HCT116 (cell line): ENCODE results near the gene LTBP1. TPM values are rescaled to one million over a fixed set of nuclear protein-coding genes. Genes with fewer than 3 reads are reported as not detected.

Experiments
- ATAC-seq: fragments of 200-7000 bp; cut with Tn5 transposase; 2 replicates; pipeline ENCODE4 v1.9.1; 2020; ENCODE audit warnings: mild to moderate bottlenecking, moderate library complexity
- BruUV-seq: library from RNA; stranded (reverse); fragments of 400-500 nt; replicated peaks from 2 replicates; lab custom pipeline; 2021; lab: Mats Ljungman, UMichigan
- CTCF ChIA-PET: fragments of 300-600 bp; sonication (Branson Sonifier 250); formaldehyde crosslinking; loops from one replicate; lab custom pipeline; 2021; ENCODE audit warnings: antibody characterized with exemption; lab: Charles Lee
- POLR2A ChIA-PET: fragments of 300-600, 350-600 bp; sonication (Branson Sonifier 250); formaldehyde crosslinking; loops from one replicate; lab custom pipeline; 2021; ENCODE audit warnings: antibody characterized with exemption; lab: Charles Lee
- RAD21 ChIA-PET, 2 experiments: fragments of 300-600 bp; sonication (Branson Sonifier 250); formaldehyde crosslinking; loops; one replicate each; lab custom pipeline; 2023; ENCODE audit warnings: low total read pairs in 2 of 2; ENCODE audit not compliant: uncharacterized antibody in 2 of 2, unreplicated experiment in 2 of 2, low non-redundant PET in 1 of 2; lab: Charles Lee
- DNase-seq: peaks from one replicate; pipeline ENCODE4 v3.0.0-alpha.2; 2010; ENCODE audit warnings: low read depth, low spot score
- H2AFZ ChIP-seq: fragments of 200-600 bp; shearing (Covaris generic), sonication (generic); 2 replicates; pipeline ENCODE4 v1.6.1; 2017; ENCODE audit warnings: low read depth, mixed run types, mixed read lengths, antibody characterized with exemption, low read length; ENCODE audit not compliant: poor library complexity, severe bottlenecking
- H3K27ac ChIP-seq: 2 replicates; pipeline ENCODE4 v1.5.1; 2012; ENCODE audit warnings: low read depth, low read length
- H3K27me3 ChIP-seq: fragments of 200-600 bp; sonication (generic); 2 replicates; pipeline ENCODE4 v1.6.1; 2016; ENCODE audit warnings: mixed run types, low read length, mixed read lengths; ENCODE audit not compliant: insufficient read depth
- H3K36me3 ChIP-seq, 2 experiments: fragments of 200-500 bp in 1 of 2; fragments of 200-600 bp in 1 of 2; sonication (Bioruptor generic) in 1 of 2; sonication (generic) in 1 of 2; 2 replicates each; pipeline versions ENCODE4 v1.5.1 to v1.6.1; 2014 to 2016; ENCODE audit warnings: low read length in 2 of 2, inconsistent platforms in 1 of 2, mixed read lengths in 1 of 2, mixed run types in 1 of 2; ENCODE audit not compliant: insufficient read depth in 2 of 2, control insufficient read depth in 1 of 2
- H3K4me1 ChIP-seq, 2 experiments: fragments of 200-600 bp in 1 of 2; sonication (generic) in 1 of 2; 2 replicates each; pipeline versions ENCODE4 v1.5.1 to v1.6.1; 2012 to 2017; ENCODE audit warnings: low read length in 2 of 2, inconsistent platforms in 1 of 2, mild to moderate bottlenecking in 1 of 2, mixed read lengths in 1 of 2, mixed run types in 1 of 2, moderate library complexity in 1 of 2; ENCODE audit not compliant: insufficient read depth in 2 of 2, control insufficient read depth in 1 of 2
- H3K4me2 ChIP-seq: fragments of 200-600 bp; sonication (generic); 2 replicates; pipeline ENCODE4 v1.6.1; 2017; ENCODE audit warnings: mixed run types, low read length, mixed read lengths
- H3K4me3 ChIP-seq, 2 experiments: fragments of 200-600 bp in 1 of 2; sonication (generic) in 1 of 2; replicated peaks in 1 of 2; 2 replicates each; pipeline ENCODE4 v1.5.1; 2011 to 2016; ENCODE audit warnings: low read length in 2 of 2, control low read depth in 1 of 2, low read depth in 1 of 2, mild to moderate bottlenecking in 1 of 2, mixed read lengths in 1 of 2, mixed run types in 1 of 2
- H3K79me2 ChIP-seq: fragments of 200-600 bp; sonication (generic); 2 replicates; pipeline ENCODE4 v1.6.1; 2017; ENCODE audit warnings: mild to moderate bottlenecking, mixed run types, low read length, moderate library complexity, mixed read lengths; ENCODE audit not compliant: insufficient read depth
- H3K9ac ChIP-seq: fragments of 200-600 bp; sonication (generic); 2 replicates; pipeline ENCODE4 v1.6.1; 2016; ENCODE audit warnings: low read length, mixed read lengths
- H3K9me2 ChIP-seq: fragments of 200-600 bp; sonication (generic), shearing (Covaris generic); 2 replicates; pipeline ENCODE4 v1.6.1; 2017; ENCODE audit warnings: mixed run types, mild to moderate bottlenecking, moderate library complexity; ENCODE audit not compliant: insufficient read depth
- H3K9me3 ChIP-seq, 2 experiments: fragments of 200-500 bp in 1 of 2; fragments of 200-600 bp in 1 of 2; sonication (Bioruptor generic) in 1 of 2; sonication (generic) in 1 of 2; 2 replicates each; pipeline ENCODE4 v1.6.1; 2014 to 2017; ENCODE audit warnings: low read length in 2 of 2, mixed read lengths in 2 of 2, inconsistent platforms in 1 of 2, low read depth in 1 of 2, mild to moderate bottlenecking in 1 of 2, mixed run types in 1 of 2, moderate library complexity in 1 of 2; ENCODE audit not compliant: control insufficient read depth in 1 of 2, insufficient read depth in 1 of 2
- H4K20me1 ChIP-seq: fragments of 200-600 bp; sonication (generic), shearing (Covaris generic); 2 replicates; pipeline ENCODE4 v1.6.1; 2017; ENCODE audit warnings: mixed run types, mild to moderate bottlenecking, moderate library complexity; ENCODE audit not compliant: insufficient read depth
- CTCF ChIP-seq, 3 experiments: fragments of 200-600 bp in 1 of 3; sonication (generic) in 1 of 3; IDR thresholded peaks in 2 of 3; conservative IDR thresholded peaks in 1 of 3; 2 replicates each; pipeline ENCODE4 v1.5.1; 2012 to 2017; ENCODE audit warnings: low read depth in 2 of 3, low read length in 2 of 3, antibody characterized with exemption in 1 of 3, borderline replicate concordance in 1 of 3, control low read depth in 1 of 3, mild to moderate bottlenecking in 1 of 3, mixed read lengths in 1 of 3, mixed run types in 1 of 3, moderate library complexity in 1 of 3; ENCODE audit not compliant: insufficient read depth in 1 of 3
- ELF1 ChIP-seq: IDR thresholded peaks from 2 replicates; pipeline ENCODE4 v1.6.1; 2012; ENCODE audit warnings: low read depth, borderline replicate concordance
- EZH2phosphoT487 ChIP-seq: fragments of 200-600 bp; IDR thresholded peaks from 2 replicates; pipeline ENCODE4 v1.6.1; 2018; ENCODE audit warnings: antibody characterized with exemption, borderline replicate concordance
- ZBTB33 ChIP-seq: IDR thresholded peaks from 2 replicates; pipeline ENCODE4 v1.6.1; 2011; ENCODE audit warnings: mild to moderate bottlenecking, low read length, moderate library complexity; ENCODE audit not compliant: insufficient replicate concordance; ENCODE audit errors: extremely low read depth
- intact Hi-C: fragments of 100-400 bp; cut with micrococcal nuclease; formaldehyde crosslinking; loops from 2 replicates; pipeline ENCODE4 v1.10.0; 2022
- total RNA-seq: library from RNA; stranded (reverse); gene quantifications from one replicate; pipeline ENCODE4 v1.2.1, GENCODE V29; 2021; ENCODE audit not compliant: unreplicated experiment

The LTBP1 gene
- total RNA-seq, 1 experiment from 2014 or later: 5.1 TPM

- intact Hi-C loops: no loop called here
- DNase-seq (no peak), ATAC-seq (no peak)
- RAD21 ChIA-PET: no interaction called here
- TF ChIP-seq ZBTB33 (no peak), CTCF (IDR thresholded peaks at IDR 0.05 in 2 of 3, conservative IDR thresholded peaks at IDR 0.05 in 1 of 3; ENCODE audit: borderline replicate concordance in 1 of 3, insufficient read depth in 1 of 3, low read depth in 2 of 3, low read length in 2 of 3) (no peak), ELF1 (no peak), EZH2phosphoT487 (no peak)
- CTCF ChIA-PET: no interaction called here
- Histone ChIP-seq H3K79me2 (no peaks in the 10 kb centered on the region), H3K27ac (no peak overlapping the region), H3K4me3 (no peak overlapping the region), H3K9me3 (no peaks in the 10 kb centered on the region), H4K20me1 (no peaks in the 10 kb centered on the region), H3K4me2 (no peak overlapping the region), H3K27me3 (no peaks in the 10 kb centered on the region), H2AFZ (no peak overlapping the region), H3K4me1 (no peaks in the 10 kb centered on the region), H3K9me2 (no peaks in the 10 kb centered on the region), H3K9ac (no peak overlapping the region), H3K36me3 (no peaks in the 10 kb centered on the region)
- BruUV-seq: no TSS peak
- POLR2A ChIA-PET: no interaction called here
Measured at GRCh38 chr2:33111002-33111446, 164.3 kb downstream of the LTBP1 start.
